A172 (cell line): ENCODE results near the gene PYCR2. TPM values are rescaled to one million over a fixed set of nuclear protein-coding genes. Genes with fewer than 3 reads are reported as not detected.
A peak's percentile ranks its signal among the peaks of the same experiment; 100 is the strongest.

Experiments
- DNase-seq: peaks from one replicate; pipeline ENCODE4 v3.0.0-alpha.2; 2015; ENCODE audit warnings: low spot score
- total RNA-seq: library from RNA; depleted of rRNA; stranded (reverse); fragments of >200 nt; shearing (Covaris generic); gene quantifications from 2 replicates; pipeline ENCODE4 v1.2.3, GENCODE V29; 2014

PYCR2 gene
- total RNA-seq, 1 experiment from 2014 or later, result 73.8 TPM

GRCh38 chr1:225919906-225920305 lies 4.1 kb downstream of the PYCR2 start:
- DNase-seq, result peak; percentile 85

DNA sequence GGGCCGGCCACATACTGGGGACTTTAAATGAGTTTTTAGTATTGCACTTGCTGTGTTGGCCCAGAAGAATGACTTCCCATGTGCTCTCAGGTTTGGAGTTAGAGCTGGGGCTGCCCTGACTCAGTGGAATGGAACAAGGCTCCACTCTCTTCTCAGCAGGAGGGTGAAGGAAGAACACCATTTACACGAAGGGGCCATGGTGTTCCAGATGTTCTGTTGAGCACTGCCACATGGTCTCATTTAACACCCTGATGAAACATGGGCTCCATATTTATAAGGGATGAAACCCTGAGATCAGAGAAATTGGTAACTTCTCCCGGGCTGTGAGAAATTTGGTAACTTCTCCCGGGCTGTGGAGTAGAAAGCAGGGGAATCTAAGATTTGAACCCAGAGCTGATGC lies 5.8 kb downstream of the PYCR2 start:
- DNase-seq, result no peak

DNA sequence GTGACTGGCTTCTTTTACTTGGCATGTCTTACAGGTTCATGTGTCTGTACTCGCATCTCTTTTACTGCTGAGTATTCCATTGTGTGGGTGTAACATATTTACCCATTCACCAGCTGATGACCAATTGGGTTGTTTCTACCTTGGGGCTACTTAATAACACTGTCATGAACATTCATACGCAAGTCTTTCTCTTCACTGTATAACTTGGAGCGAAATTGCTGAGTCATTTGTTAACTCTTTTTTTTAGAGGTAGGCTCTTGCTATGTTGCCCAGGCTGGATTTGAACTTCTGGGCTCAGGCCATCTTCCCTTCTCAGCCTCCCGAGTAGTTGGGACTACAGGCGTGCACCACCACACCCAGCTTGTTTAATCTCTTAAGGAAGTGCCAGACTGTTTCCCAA lies 6.5 kb downstream of the PYCR2 start:
- no peak for DNase-seq

DNA sequence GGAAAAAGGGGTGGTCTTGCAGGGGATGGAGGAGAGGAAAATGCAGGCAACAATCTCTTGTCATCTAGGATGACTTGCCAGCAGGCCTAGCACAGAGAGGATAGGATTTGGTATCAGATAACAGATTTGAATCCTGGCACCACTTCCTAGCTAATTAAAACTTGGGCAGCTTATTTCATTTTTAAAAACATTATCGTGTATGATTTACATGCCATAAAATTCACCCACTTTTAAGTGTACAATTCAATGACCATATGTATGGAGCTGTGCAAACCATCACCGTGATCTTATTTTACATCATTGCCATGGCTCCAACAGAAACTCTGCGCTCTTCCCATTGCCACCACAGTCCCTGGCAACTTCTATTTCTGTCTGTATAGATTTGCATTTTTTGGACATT lies 6.9 kb downstream of the PYCR2 start:
- no peak for DNase-seq

DNA sequence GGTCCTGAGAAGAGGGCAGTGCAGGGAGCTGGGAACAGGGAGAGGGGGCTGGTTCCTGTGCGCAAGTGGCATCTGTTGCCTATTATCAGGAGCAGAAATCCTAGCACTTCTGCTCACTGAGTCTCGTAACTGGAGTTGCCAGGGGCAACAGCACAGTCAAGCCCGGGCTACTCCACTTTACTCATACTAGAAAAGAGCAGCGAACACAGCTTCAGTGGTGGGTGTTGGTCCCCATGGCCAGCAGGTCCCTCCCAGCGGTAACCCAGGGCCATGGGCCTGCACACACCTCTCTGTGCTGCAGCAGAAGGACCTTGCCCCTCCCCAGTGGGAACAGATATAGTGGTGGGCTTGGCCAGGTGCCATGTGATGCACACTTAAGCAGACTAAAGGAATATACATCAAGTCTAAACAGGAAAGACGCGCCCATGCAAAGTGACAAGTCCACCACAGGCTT lies 8.5 kb downstream of the PYCR2 start:
- DNase-seq, result no peak

DNA sequence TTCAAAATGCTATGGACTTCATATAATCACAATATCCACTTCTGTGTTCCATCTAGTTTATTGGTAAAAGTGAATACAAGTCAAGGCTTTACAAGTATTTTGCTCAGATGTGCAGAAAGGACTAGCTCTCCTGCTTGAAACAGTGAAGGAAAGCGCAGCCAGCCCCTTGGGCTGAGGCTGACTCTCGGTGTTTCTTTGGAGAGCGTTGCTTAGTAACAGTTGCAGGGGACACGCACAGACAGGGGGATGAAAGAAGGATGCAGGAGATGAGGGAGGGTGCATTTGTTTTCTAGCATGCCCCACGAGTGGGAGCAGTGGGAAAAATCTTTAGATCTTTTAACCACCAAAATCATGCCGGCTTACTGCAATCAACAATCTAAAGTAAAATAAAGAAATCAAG lies 9.1 kb downstream of the PYCR2 start:
- DNase-seq, result no peak

DNA sequence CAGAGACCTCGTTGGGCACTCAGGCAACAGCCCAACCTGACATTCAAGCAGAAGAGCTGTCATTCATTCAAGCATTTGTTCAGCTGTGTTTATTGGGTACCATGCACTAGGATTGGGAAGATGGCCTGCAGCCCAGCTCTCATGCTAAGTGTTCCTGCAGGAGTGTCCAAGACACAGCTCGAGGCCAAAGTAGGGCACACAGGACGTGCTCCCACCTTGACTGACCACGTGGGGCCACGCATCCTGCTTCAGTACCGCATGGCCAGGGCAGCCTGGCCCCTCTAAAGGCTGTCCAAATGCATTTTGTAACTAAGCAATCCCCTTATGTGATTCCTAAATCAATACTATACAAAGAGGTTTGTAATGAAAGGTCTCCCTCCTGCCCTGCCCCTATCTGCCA lies 9.7 kb downstream of the PYCR2 start:
- DNase-seq, result no peak

- no peak for DNase-seq
These were observed 12.6 kb downstream of the PYCR2 start for GRCh38 chr1:225911191-225912130.

DNA sequence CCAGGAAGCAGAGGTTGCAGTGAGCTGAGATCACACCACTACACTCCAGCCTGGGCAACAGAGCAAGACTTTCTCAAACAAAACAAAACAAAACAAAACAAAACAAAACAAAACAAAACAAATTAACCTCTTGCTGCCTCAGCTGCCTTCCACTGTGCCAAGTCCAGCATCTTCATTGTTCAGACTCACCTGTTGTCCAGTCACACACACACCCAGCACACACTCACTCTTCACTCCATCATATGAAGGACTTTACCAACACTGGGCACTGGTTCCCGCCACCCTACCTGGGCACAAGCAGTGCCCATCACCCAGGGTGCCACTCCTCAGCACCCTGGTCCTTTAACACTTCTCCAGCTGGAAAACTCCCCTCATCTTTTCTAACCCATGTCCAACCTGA lies 14.6 kb downstream of the PYCR2 start:
- DNase-seq, result no peak

- DNase-seq, result no peak
These were observed 15.3 kb downstream of the PYCR2 start for GRCh38 chr1:225908773-225909172.

- no peak for DNase-seq
These were observed 15.9 kb downstream of the PYCR2 start for GRCh38 chr1:225908013-225908640.

DNA sequence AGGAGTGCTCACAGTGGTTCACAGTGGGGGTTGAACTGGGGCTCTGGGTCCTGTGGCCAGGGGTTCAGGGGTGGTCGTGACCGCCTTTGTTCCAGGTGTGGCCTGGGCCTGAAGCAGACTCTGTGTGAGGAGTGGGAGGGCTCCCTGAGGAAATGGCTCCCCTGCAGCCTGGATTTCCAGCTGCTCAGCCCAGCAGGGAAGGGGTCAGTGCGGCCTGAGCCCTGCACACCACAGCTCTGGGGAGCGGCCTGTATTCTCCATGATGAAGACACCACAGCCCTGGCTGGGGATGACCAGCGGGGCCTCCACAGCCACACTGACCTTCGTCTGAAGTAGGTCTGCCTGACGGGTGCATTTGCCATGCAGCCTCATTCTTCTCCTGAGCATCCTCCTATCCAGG lies 16.7 kb downstream of the PYCR2 start:
- no peak for DNase-seq

DNA sequence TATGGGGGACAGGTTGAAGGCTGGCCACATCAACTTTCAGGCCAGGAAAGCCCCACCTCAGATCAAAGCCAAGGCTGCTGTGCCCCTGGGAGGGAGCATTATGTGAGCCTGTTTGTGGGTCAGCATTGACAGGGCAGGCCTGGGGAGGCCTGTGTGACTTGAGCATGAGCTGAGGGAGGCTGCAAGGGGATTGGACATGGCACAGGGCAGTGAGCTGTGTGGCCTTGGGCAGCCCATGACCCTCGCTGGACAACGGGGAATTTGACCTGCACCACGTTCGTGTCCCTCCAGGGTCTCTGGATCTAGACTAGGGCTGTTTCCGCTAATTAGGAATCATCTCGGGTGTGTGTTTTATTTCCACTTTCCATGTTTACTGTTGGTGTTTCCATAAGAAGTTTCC lies 17.6 kb downstream of the PYCR2 start:
- DNase-seq, result no peak

DNA sequence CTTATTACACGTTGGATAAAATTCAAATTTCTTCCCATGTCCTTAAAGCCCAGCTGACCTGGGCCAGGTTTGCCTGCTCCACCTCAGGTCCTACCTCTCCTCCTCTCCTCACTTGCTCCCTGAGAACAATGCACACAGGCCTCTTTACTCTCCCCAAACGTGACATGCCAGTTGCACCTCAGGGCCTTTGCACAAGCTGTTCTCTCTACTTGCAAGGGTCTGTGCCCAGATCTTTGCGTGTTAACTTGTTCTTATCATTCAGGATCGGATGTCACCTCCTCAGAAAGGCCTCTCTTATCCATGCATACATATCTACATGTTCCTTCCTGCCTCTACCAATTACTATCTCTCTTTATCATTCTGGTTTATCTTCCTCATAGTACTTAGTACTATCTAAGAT lies 20.4 kb downstream of the PYCR2 start:
- DNase-seq, result no peak

GRCh38 chr1:225899044-225899925 lies 24.8 kb downstream of the PYCR2 start:
- DNase-seq, result no peak

- no peak for DNase-seq
These were observed 26.2 kb downstream of the PYCR2 start for GRCh38 chr1:225897595-225898514.

DNA sequence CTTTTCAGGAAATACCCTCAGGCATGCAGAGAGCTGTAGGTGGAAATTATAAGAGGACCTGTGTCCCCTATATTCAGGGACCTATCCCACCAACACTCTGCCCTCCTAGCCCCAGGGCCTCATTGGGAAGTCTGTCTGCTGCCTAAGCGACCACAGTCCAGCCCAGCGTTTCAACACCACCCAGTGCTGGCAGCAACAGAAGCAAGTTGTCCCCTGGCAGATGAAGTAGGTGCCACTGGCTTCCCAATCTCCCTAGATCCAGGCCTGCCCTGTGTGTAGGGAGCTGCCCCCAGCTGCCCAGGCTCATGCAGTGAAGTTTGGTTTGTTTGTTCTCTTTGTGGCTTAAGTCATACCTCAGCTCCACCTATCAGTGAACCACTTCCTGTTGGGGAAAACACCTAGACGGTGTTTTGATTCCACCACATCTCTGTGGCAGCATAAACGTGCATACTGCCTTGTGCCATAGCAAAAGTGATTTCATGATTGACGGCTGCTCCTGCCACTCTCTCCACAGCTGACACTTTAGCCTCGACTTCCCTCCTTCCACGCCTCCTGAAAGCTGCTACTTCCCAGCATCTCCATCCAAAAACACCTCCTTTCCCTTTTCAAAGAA lies 27.0 kb downstream of the PYCR2 start:
- peak; percentile 74 for DNase-seq

GRCh38 chr1:225896494-225896893 lies 27.6 kb downstream of the PYCR2 start:
- DNase-seq, result no peak

DNA sequence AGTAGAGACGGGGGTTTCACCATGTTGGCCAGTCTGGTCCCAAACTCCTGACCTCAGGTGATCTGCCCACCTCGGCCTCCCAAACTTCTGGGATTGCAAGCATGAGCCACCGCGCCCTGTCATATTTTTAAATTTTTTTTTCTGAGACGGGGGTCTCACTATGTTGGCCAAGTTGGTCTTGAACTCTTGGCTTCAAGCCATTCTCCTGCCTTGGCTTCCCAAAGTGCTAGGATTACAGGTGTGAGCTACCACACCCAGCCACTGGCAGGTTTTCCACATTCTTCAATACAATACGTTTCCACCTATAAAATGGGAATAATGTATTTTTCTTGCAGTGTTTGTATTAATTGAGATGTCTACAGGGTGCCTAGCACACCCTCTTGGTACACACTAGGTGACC lies 31.7 kb downstream of the PYCR2 start:
- no peak for DNase-seq

GRCh38 chr1:225891229-225891972 lies 32.6 kb downstream of the PYCR2 start:
- DNase-seq, result no peak
